CD8-positive, alpha-beta memory T cell (primary cell): ENCODE results near the gene MAGEB3. TPM values are rescaled to one million over a fixed set of nuclear protein-coding genes. Genes with fewer than 3 reads are reported as not detected.

Source experiments
- CTCF ChIA-PET: fragments of 350-600 bp; sonication (Branson Sonifier 250); formaldehyde crosslinking; loops from one replicate; lab custom pipeline; 2021; ENCODE audit warnings: antibody characterized with exemption; lab: Charles Lee
- POLR2A ChIA-PET: fragments of 350-600 bp; sonication (Branson Sonifier 250); formaldehyde crosslinking; loops from one replicate; lab custom pipeline; 2021; ENCODE audit warnings: antibody characterized with exemption; lab: Charles Lee
- DNase-seq, 5 donors: peaks; one replicate each; pipeline versions ENCODE4 v3.0.0 to v3.0.0-alpha.2; 2020 to 2022; ENCODE audit warnings: mixed read lengths in 1 of 5
- H3K27ac ChIP-seq: one replicate; pipeline ENCODE4 v1.7.0; 2013; ENCODE audit warnings: low read depth, mild to moderate bottlenecking, low read length, moderate library complexity
- H3K27me3 ChIP-seq: 2 replicates; pipeline ENCODE4 v1.7.0; 2013; ENCODE audit warnings: low read length, mild to moderate bottlenecking; ENCODE audit not compliant: insufficient read depth, poor library complexity, severe bottlenecking
- H3K36me3 ChIP-seq: 2 replicates; pipeline ENCODE4 v1.7.0; 2013; ENCODE audit warnings: mild to moderate bottlenecking, low read length, moderate library complexity; ENCODE audit not compliant: insufficient read depth
- H3K4me1 ChIP-seq: 2 replicates; pipeline ENCODE4 v1.7.0; 2013; ENCODE audit warnings: mild to moderate bottlenecking, low read length, moderate library complexity; ENCODE audit not compliant: insufficient read depth
- H3K4me3 ChIP-seq: 2 replicates; pipeline ENCODE4 v1.7.0; 2013; ENCODE audit warnings: mild to moderate bottlenecking, low read length
- H3K9me3 ChIP-seq: 2 replicates; pipeline ENCODE4 v1.7.0; 2013; ENCODE audit warnings: mild to moderate bottlenecking, low read length
- H3K27ac Mint-ChIP-seq, 8 donors: one replicate each; pipeline ENCODE4 v1.8.0; 2020 to 2021; ENCODE audit warnings: mixed read lengths in 8 of 8, mild to moderate bottlenecking in 6 of 8, inconsistent platforms in 3 of 8, moderate library complexity in 3 of 8
- H3K27me3 Mint-ChIP-seq, 2 donors: one replicate each; pipeline ENCODE4 v1.8.0; 2020 to 2021; ENCODE audit warnings: mixed read lengths in 2 of 2, mild to moderate bottlenecking in 1 of 2, moderate library complexity in 1 of 2
- H3K36me3 Mint-ChIP-seq, 3 donors: one replicate each; pipeline ENCODE4 v1.8.0; 2020 to 2021; ENCODE audit warnings: mixed read lengths in 3 of 3, inconsistent platforms in 1 of 3, mild to moderate bottlenecking in 1 of 3
- H3K4me1 Mint-ChIP-seq, 3 donors: one replicate each; pipeline ENCODE4 v1.8.0; 2020 to 2021; ENCODE audit warnings: mixed read lengths in 3 of 3, inconsistent platforms in 1 of 3, mild to moderate bottlenecking in 1 of 3
- H3K4me3 Mint-ChIP-seq, 7 donors: one replicate each; pipeline ENCODE4 v1.8.0; 2020 to 2021; ENCODE audit warnings: mixed read lengths in 7 of 7, mild to moderate bottlenecking in 6 of 7, moderate library complexity in 4 of 7, inconsistent platforms in 2 of 7
- H3K9me3 Mint-ChIP-seq, 5 donors: one replicate each; pipeline ENCODE4 v1.8.0; 2020 to 2022; ENCODE audit warnings: mixed read lengths in 5 of 5, mild to moderate bottlenecking in 3 of 5, moderate library complexity in 2 of 5, inconsistent platforms in 1 of 5
- polyA plus RNA-seq: library from polyadenylated mRNA; unstranded; fragments of 300-500 nt; fragmentation: Illumina TruSeq; gene quantifications from one replicate; pipeline ENCODE4 v1.2.3, GENCODE V29; 2021
- total RNA-seq, 2 experiments: library from RNA; stranded (reverse); gene quantifications; one replicate each; pipeline ENCODE4 v1.2.3, GENCODE V29; 2021

Gene MAGEB3
- total and polyA plus RNA-seq, 3 experiments from 2014 or later, result not detected

- ChIA-PET CTCF (no interaction called here), POLR2A (no interaction called here)
These were observed 53.2 kb downstream of the MAGEB3 start for GRCh38 chrX:30283456-30284200.

More at GRCh38 chrX:30283456-30284200, 53.2 kb downstream of the MAGEB3 start:
- H3K27ac Mint-ChIP-seq, result no peak overlapping the region
- H3K36me3 Mint-ChIP-seq, result no peaks in the 10 kb centered on the region
- Histone ChIP-seq H3K9me3 (no peaks in the 10 kb centered on the region), H3K4me3 (no peak overlapping the region), H3K4me1 (no peaks in the 10 kb centered on the region), H3K36me3 (no peaks in the 10 kb centered on the region), H3K27ac (peak overlapping the region; percentile 31), H3K27me3 (no peaks in the 10 kb centered on the region)
- H3K4me3 Mint-ChIP-seq, result no peak overlapping the region
- H3K4me1 Mint-ChIP-seq, result no peaks in the 10 kb centered on the region
- no peak for DNase-seq
- H3K9me3 Mint-ChIP-seq, result no peaks in the 10 kb centered on the region
- peaks cover 0 to 5% of the 10 kb centered on the region in 2 donors for H3K27me3 Mint-ChIP-seq

Other genes starting within 250 kb of the MAGEB3 start
- gene MAGEB2, start 15.1 kb upstream of the MAGEB3 start, total RNA-seq, result not detected
- not detected for gene MAGEB2, start 15.1 kb upstream of the MAGEB3 start, polyA plus RNA-seq
- not detected for gene MAGEB4, start 11.3 kb downstream of the MAGEB3 start, total RNA-seq
- gene MAGEB4, start 11.3 kb downstream of the MAGEB3 start, polyA plus RNA-seq, result not detected
- not detected for gene MAGEB1, start 16.5 kb downstream of the MAGEB3 start, total RNA-seq
- not detected for gene MAGEB1, start 16.5 kb downstream of the MAGEB3 start, polyA plus RNA-seq
- not detected for gene NR0B1, start 78.7 kb downstream of the MAGEB3 start, total RNA-seq
- not detected for gene NR0B1, start 78.7 kb downstream of the MAGEB3 start, polyA plus RNA-seq